ENCODE measurements around the gene SND1.

The SND1 gene

GRCh38 chr7:127802845-127803244 lies 150.9 kb downstream of the SND1 start:
- DNase-seq (ENCODE audit: low read depth), result no peak

- no peak for DNase-seq (ENCODE audit: low read depth)
Observed at GRCh38 chr7:127803626-127804025, 151.6 kb downstream of the SND1 start.

GRCh38 chr7:127807340-127807739 lies 155.3 kb downstream of the SND1 start:
- DNase-seq (ENCODE audit: low read depth), result no peak

- no peak for DNase-seq (ENCODE audit: low read depth)
Observed at GRCh38 chr7:127807829-127808228, 155.8 kb downstream of the SND1 start.

GRCh38 chr7:127809261-127809702 lies 157.3 kb downstream of the SND1 start:
- no peak for DNase-seq (ENCODE audit: low read depth)

- no peak for DNase-seq (ENCODE audit: low read depth)
Observed at GRCh38 chr7:127810113-127810512, 158.1 kb downstream of the SND1 start.

GRCh38 chr7:127810696-127811660 lies 159.0 kb downstream of the SND1 start:
- DNase-seq (ENCODE audit: low read depth), result no peak

GRCh38 chr7:127812540-127812939 lies 160.5 kb downstream of the SND1 start:
- no peak for DNase-seq (ENCODE audit: low read depth)

- DNase-seq (ENCODE audit: low read depth), result no peak
Observed at GRCh38 chr7:127813991-127814541, 162.1 kb downstream of the SND1 start.

- no peak for DNase-seq (ENCODE audit: low read depth)
Observed at GRCh38 chr7:127815631-127816145, 163.7 kb downstream of the SND1 start.

- DNase-seq (ENCODE audit: low read depth), result no peak
Observed at GRCh38 chr7:127816354-127817190, 164.6 kb downstream of the SND1 start.

GRCh38 chr7:127817466-127817865 lies 165.5 kb downstream of the SND1 start:
- DNase-seq (ENCODE audit: low read depth), result no peak

- no peak for DNase-seq (ENCODE audit: low read depth)
Observed at GRCh38 chr7:127818306-127818705, 166.3 kb downstream of the SND1 start.

GRCh38 chr7:127819975-127820731 lies 168.2 kb downstream of the SND1 start:
- no peak for DNase-seq (ENCODE audit: low read depth)

GRCh38 chr7:127820732-127821085 lies 168.7 kb downstream of the SND1 start:
- no peak for DNase-seq (ENCODE audit: low read depth)

GRCh38 chr7:127821146-127821545 lies 169.2 kb downstream of the SND1 start:
- no peak for DNase-seq (ENCODE audit: low read depth)

GRCh38 chr7:127822822-127823508 lies 171.0 kb downstream of the SND1 start:
- no peak for DNase-seq (ENCODE audit: low read depth)

GRCh38 chr7:127824682-127825081 lies 172.7 kb downstream of the SND1 start:
- no peak for DNase-seq (ENCODE audit: low read depth)

- DNase-seq (ENCODE audit: low read depth), result no peak
Observed at GRCh38 chr7:127828843-127829500, 177.0 kb downstream of the SND1 start.
